Body of pancreas (tissue), 4 donors: ENCODE data around the gene HLA-DQA1. TPM values are rescaled to one million over a fixed set of nuclear protein-coding genes. Genes with fewer than 3 reads are reported as not detected.
"Not testable (repeated sequence)": the region's sequence is repeated elsewhere in the genome, so short reads cannot be mapped to it uniquely, and the experiment has no call there.

Experiments used
- ATAC-seq: fragments of 150-250 bp; one replicate; pipeline ENCODE4 v1.9.1; 2016
- DNase-seq, 4 donors: peaks; one replicate each; pipeline ENCODE4 v3.0.0-alpha.2; 2019
- H3K27ac ChIP-seq, 4 donors: fragments of 200-600 bp; sonication (generic); 1 replicate in 3 of 4; 2 replicates in 1 of 4; pipeline versions ENCODE4 v1.5.1 to v1.6.1; 2016 to 2019; ENCODE audit warnings: mild to moderate bottlenecking in 1 of 4, mixed read lengths in 1 of 4, moderate library complexity in 1 of 4
- H3K27me3 ChIP-seq, 2 donors: fragments of 200-600 bp; sonication (generic); one replicate each; pipeline ENCODE4 v1.6.0; 2016; ENCODE audit warnings: mild to moderate bottlenecking in 1 of 2
- H3K36me3 ChIP-seq, 2 donors: fragments of 200-600 bp; sonication (generic); replicated peaks in 1 of 2; 2 replicates each; pipeline ENCODE4 v1.5.1; 2016; ENCODE audit warnings: low read depth in 2 of 2; ENCODE audit not compliant: insufficient read depth in 1 of 2
- H3K4me1 ChIP-seq: fragments of 200-600 bp; sonication (generic); one replicate; pipeline ENCODE4 v1.6.0; 2016
- H3K4me3 ChIP-seq, 2 donors: fragments of 200-600 bp; sonication (generic); 1 replicate in 1 of 2; 2 replicates in 1 of 2; pipeline ENCODE4 v1.5.1; 2016 to 2019
- H3K9me3 ChIP-seq, 3 donors: fragments of 200-600 bp; sonication (generic); 1 replicate in 2 of 3; 2 replicates in 1 of 3; pipeline ENCODE4 v1.5.1; 2016
- POLR2A ChIP-seq, 3 donors: fragments of 450-650 bp; IDR thresholded peaks; one replicate each; pipeline ENCODE4 v1.6.1; 2016; ENCODE audit warnings: antibody characterized with exemption in 3 of 3, mild to moderate bottlenecking in 2 of 3
- WGBS, 2 donors: methylation state at CpG; one replicate each; pipeline ENCODE4 v1.1.5; 2017; 5-methylcytosine and 5-hydroxymethylcytosine counted together
- intact Hi-C: fragments of 100-400 bp; cut with DNase I; formaldehyde crosslinking; loops from one replicate; pipeline ENCODE4 v1.15.1; 2023
- total RNA-seq, 2 donors: library from RNA; depleted of rRNA; stranded (reverse); fragments of >200 nt; gene quantifications; one replicate each; pipeline ENCODE4 v1.1.0, GENCODE V29; 2016
- TF ChIP-seq, protein P1 (sequence below), 7 experiments: fragments of 450-650 bp in 4 of 7; fragments of 200-600 bp in 3 of 7; sonication (generic) in 3 of 7; IDR thresholded peaks; one replicate each; pipeline ENCODE4 v1.5.1; 2016 to 2019; ENCODE audit warnings: antibody characterized with exemption in 7 of 7

Gene HLA-DQA1
- total RNA-seq, 2 donors from 2014 or later: 0.99 to 10.4 TPM

DNA sequence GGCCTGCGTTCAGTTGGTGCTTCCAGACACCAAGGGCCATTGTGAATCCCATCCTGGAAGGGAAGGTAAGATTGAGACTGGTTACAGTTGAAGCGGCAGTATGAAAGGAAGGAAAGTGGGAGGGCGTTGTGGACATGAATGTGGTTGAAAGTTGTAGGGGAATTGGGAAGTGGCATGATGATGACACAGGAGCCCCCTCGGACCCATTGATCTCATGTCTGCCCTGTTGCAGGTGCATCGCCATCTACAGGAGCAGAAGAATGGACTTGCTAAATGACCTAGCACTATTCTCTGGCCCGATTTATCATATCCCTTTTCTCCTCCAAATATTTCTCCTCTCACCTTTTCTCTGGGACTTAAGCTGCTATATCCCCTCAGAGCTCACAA, 5.5 kb downstream of the HLA-DQA1 start:
- Histone ChIP-seq H3K4me1 (no peaks in the 10 kb centered on the region), H3K9me3 (no peaks in the 10 kb centered on the region), H3K4me3 (no peak overlapping the region), H3K27ac (no peak overlapping the region), H3K36me3 (no peaks in the 10 kb centered on the region), H3K27me3 (no peaks in the 10 kb centered on the region)
- 38 to 42% methylated on average over 2 to 4 of the region's 6 CpGs for whole genome bisulfite sequencing, 2 donors
- intact Hi-C loops: loop anchor here (5.0 kb wide), 1 partner anchor 105 kb away; no protein-coding TSS in a partner anchor
- DNase-seq (no peak), ATAC-seq (no peak)
- no peak for TF ChIP-seq POLR2A (IDR thresholded peaks at IDR 0.05)
- TF ChIP-seq, protein P1, sequence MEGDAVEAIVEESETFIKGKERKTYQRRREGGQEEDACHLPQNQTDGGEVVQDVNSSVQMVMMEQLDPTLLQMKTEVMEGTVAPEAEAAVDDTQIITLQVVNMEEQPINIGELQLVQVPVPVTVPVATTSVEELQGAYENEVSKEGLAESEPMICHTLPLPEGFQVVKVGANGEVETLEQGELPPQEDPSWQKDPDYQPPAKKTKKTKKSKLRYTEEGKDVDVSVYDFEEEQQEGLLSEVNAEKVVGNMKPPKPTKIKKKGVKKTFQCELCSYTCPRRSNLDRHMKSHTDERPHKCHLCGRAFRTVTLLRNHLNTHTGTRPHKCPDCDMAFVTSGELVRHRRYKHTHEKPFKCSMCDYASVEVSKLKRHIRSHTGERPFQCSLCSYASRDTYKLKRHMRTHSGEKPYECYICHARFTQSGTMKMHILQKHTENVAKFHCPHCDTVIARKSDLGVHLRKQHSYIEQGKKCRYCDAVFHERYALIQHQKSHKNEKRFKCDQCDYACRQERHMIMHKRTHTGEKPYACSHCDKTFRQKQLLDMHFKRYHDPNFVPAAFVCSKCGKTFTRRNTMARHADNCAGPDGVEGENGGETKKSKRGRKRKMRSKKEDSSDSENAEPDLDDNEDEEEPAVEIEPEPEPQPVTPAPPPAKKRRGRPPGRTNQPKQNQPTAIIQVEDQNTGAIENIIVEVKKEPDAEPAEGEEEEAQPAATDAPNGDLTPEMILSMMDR (IDR thresholded peaks at IDR 0.05): no peak

DNA sequence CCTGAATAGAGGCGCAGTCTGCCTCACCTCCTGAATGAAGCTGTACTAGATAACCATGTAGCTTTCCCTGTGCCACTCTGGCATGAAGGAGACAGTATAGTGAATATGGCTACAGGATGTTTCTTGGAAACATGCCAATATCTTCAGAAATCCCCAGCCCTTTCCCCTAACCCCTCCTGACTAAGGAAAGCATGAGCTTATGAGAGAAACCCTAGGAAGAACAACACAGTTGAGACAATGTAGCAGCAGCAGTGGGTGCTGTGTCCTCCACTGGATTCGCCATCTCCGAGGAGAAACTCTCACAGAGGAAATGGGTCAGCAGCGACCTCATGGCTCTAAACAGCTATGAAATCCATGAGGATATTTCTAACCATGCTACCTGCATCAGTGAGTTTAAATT, 6.7 kb downstream of the HLA-DQA1 start:
- no peak overlapping the region for H3K4me3 ChIP-seq
- H3K9me3 ChIP-seq: no peaks in the 10 kb centered on the region
- H3K27ac ChIP-seq: no peak overlapping the region
- H3K27me3 ChIP-seq: no peaks in the 10 kb centered on the region
- ATAC-seq: no peak
- intact Hi-C loops: loop anchor here (5.0 kb wide), 1 partner anchor 103 kb away; no protein-coding TSS in a partner anchor
- DNase-seq: no peak
- H3K4me1 ChIP-seq: no peaks in the 10 kb centered on the region
- TF ChIP-seq, protein P1 (IDR thresholded peaks at IDR 0.05): no peak
- TF ChIP-seq POLR2A (IDR thresholded peaks at IDR 0.05): no peak
- WGBS, 2 donors: 25 to 53% methylated on average over 4 of the region's 4 CpGs
- H3K36me3 ChIP-seq: no peaks in the 10 kb centered on the region

DNA sequence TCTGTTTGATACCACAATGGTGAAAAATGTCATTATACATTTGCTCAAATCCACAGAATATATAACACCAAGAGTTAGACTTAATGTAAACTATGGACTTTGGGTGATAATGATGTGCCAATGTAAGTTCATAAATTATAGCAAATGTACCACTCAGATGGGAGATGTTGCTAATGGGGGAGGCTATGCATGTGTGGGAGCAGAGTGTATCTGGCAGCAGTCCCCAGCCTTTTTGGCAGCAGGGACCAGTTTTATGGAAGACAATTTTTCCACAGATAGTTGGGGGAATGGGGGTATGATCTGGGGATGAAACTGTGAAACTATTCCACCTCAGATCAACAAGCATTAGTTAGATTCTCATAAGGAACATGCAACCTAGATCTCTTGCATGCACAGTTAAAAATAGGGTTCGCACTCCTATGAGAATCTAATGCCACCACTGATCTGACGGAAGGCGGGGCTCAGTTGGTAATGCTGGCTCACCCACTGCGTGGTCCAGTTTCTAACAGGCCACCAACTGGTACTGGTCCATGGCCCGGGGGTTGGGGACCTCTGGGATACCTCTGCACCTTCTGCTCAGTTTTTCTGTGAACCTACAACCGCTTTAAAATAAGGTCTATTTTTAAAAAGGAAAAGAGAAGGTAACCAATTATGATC, 8.0 kb downstream of the HLA-DQA1 start:
- Histone ChIP-seq H3K4me3 (no peak overlapping the region), H3K36me3 (no peaks in the 10 kb centered on the region), H3K9me3 (no peaks in the 10 kb centered on the region), H3K27ac (no peak overlapping the region), H3K27me3 (no peaks in the 10 kb centered on the region), H3K4me1 (no peaks in the 10 kb centered on the region)
- WGBS, 2 donors: 40 to 74% methylated on average over 2 to 6 of the region's 6 CpGs
- TF ChIP-seq, protein P1 (IDR thresholded peaks at IDR 0.05): no peak
- TF ChIP-seq POLR2A (IDR thresholded peaks at IDR 0.05): no peak
- intact Hi-C loops: no loop called here
- DNase-seq: no peak
- ATAC-seq: no peak

DNA sequence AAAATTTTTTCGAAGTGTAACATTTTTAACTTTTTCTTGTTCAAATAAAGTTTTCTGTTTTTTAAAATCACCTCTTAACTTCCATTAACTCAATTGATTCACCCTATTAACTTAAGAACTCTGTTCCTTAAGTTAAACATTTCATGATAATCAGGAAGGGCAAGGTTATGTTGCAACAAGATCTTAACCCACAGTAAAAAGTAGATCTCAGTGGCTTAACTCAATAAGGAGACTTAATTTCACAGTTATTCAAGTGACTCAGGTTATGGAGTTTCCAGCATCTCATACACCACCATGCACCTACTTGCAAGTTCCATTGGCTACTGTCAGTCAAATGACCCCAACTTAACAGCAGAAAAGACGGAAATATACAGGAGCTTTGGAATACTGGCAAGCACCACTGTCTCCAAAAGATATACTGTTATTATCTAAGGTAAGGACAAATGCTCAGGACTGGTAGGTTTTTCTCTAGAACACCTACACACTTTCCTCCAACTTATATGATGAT, 18.1 kb downstream of the HLA-DQA1 start:
- TF ChIP-seq, protein P1 (IDR thresholded peaks at IDR 0.05): no peak
- TF ChIP-seq POLR2A (IDR thresholded peaks at IDR 0.05): no peak
- H3K27me3 ChIP-seq: no peaks in the 10 kb centered on the region
- no peak for DNase-seq
- H3K4me1 ChIP-seq: no peaks in the 10 kb centered on the region
- H3K27ac ChIP-seq: no peak overlapping the region
- H3K9me3 ChIP-seq: no peaks in the 10 kb centered on the region
- WGBS, 2 donors: 0 to 27% methylated on average over 2 of the region's 2 CpGs
- H3K36me3 ChIP-seq: no peaks in the 10 kb centered on the region
- intact Hi-C loops: no loop called here
- H3K4me3 ChIP-seq: no peak overlapping the region
- no peak for ATAC-seq

DNA sequence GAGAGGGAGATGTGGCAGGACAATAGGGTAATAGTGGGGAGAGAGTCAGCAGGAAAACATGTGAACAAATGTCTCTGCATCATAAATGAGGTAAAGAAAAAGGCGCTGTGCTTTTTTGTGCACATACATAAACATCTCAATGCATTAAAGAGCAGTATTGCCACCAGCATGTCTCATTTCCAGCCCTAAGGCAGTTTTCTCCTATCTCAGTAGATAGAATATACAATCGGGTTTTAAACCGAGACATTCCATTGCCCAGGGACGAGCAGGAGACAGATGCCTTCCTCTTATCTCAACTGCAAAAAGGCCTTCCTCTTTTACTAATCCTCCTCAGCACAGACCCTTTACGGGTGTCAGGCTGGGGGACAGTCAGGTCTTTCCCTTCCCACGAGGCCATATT, 20.1 kb downstream of the HLA-DQA1 start:
- H3K4me1 ChIP-seq, ATAC-seq, H3K27ac ChIP-seq, H3K27me3 ChIP-seq, intact Hi-C loops, H3K9me3 ChIP-seq, H3K4me3 ChIP-seq, DNase-seq, H3K36me3 ChIP-seq: not testable (repeated sequence)
- WGBS, 2 donors: 36% methylated on average over 6 of the region's 6 CpGs; no CpG with 5 or more reads in 1 of the 2 donors

DNA sequence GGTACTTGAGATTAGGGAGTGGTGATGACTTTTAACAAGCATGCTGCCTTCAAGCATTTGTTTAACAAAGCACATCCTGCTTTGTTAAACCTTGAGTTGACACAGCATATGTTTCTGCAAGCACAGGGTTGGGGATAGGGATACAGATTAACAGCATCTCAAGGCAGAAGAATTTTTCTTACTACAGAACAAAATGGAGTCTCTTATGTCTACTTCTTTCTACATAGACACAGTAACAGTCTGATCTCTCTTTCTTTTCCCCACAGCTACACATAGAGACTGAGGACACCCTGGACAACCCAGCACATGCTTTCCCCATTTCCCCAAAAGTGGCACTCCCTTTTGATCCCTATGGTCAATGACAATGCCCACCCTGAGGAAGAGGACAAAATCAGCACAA, 20.6 kb downstream of the HLA-DQA1 start:
- intact Hi-C loops, H3K36me3 ChIP-seq, H3K4me1 ChIP-seq, H3K4me3 ChIP-seq, H3K9me3 ChIP-seq, ATAC-seq, H3K27me3 ChIP-seq, DNase-seq, H3K27ac ChIP-seq: not testable (repeated sequence)
